HG03575 (cell line): Measurements from ENCODE around the gene PTAFR.

Source experiments
- ATAC-seq: cut with Tn5 transposase; IDR thresholded peaks from one replicate; pipeline ENCODE4 v1.9.1; 2021; ENCODE audit not compliant: unreplicated experiment, insufficient number of reproducible peaks, low FRiP score; ENCODE audit errors: extremely low read depth

Gene PTAFR

DNA sequence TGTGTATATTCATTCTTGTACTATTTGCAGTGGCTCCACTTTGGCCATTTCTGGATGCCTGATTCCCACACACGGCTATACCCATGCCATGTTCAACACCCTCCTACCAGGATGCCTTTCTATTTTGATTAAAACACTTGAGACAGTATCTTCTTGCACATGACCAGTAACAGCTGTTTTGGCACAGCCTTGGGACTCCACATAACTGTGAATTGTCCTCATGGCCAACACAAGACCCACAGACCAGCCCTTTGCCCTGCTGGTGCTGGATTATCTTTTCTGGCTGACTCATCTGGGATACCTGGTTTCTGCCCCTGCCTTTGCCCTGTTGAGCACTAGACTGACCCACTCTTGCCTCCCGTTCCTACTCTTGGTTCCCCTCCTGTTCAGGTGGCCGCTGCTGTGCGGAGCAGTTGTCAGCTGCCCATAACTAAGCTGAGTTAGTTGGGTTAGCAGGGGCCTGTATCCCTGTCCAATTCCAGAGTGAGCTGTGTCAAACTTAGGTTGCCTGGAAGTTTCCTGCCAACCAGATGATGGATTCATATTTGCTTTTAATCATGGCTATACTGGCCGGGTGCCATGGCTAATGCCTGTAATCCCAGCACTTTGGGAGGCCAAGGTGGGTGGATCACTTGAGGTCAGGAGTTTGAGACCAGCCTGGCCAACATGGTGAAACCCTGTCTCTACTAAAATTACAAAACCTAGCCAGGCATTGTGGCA is 77.3 kb downstream of the PTAFR start:
- no peak for ATAC-seq
